ENCODE results near the gene ASB10.

ASB10 gene

DNA sequence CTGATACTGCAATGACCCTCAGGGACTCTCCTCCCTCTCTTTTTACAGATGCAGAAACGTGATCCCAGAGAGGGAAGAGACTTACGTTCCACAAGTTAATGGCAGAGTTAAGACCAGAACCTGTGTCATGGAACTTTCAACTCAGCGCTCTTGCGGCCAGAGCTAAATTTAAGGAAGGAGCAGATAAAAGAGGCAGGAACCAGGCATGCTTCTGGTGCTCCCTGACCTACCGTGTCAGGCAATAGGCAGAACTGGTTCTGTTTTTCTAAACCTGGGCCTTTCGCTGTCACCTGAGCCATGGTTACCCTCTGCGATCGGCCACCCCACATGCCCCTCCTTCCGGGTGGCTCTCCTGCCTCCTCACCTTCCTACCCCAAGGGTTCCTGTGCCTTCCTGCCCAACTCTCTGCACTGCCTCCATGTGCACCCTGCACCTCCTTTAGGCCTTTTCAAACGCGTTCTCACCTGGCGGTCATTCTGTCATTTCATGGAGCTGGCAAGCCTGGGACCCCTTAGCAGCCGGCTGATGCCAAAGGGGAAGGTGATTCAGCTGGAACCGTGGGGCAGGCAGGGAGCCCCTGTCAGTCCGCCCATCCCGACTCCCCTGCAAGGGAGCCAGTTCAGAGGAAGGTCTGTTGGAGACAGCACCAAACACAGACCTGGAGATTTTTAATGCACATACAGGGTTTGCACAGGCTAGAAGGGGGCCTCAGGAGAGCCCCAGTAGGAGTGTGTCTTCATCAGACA lies 11.8 kb downstream of the ASB10 start:
- Histone ChIP-seq H3K4me1 (ENCODE audit: insufficient read depth, low read length) (no peaks in the 10 kb centered on the region), H3K27me3 (ENCODE audit: insufficient read depth, low read length) (peaks cover 19% of the 10 kb centered on the region), H3K4me3 (ENCODE audit: low read length) (no peak overlapping the region), H3K9me3 (ENCODE audit: low read length) (peaks cover 2% of the 10 kb centered on the region), H2AFZ (ENCODE audit: low read depth, low read length) (no peak overlapping the region), H3K36me3 (ENCODE audit: insufficient read depth, low read length) (no peaks in the 10 kb centered on the region)

DNA sequence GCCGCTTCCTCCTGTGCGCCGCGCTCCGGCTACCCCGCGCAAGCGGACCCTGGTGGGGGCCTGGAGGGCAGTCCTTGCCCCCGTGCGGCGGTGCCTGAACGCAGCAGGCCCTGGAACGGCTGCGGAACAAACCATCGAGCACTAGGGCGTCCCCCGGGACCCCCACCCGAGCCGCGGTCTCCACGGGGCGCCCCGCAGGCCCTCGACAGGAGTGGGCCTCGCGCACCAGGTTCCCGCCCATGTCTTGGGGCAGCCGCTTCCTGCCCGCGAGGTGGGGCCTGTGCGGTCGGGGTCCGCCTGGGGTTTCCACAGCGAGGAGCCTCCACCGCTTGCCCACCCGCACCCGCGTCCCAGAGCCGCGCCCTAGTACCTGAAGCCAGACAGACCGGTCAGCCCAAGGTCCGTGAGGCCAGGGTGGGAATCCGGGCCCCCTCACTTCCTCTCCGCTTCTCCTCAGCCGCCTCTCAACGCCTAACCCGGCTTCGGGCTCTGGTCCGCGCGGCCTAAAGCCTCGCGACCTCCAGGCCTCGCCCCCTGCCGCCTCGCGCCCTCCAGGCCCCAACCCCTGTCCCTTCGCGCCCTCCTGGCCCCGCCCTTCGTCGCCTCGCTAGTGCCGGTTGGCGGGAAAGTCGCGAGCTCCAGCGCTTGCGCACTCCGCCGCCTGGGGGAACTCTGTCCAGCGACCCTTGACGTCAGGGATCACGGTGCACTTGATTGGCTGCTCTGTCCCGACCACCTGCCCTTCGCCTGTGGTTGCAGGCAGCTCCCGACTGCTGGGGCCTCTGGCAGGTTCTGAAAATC lies 12.6 kb downstream of the ASB10 start:
- Histone ChIP-seq H3K27me3 (ENCODE audit: insufficient read depth, low read length) (peaks cover 25% of the 10 kb centered on the region), H3K9me3 (ENCODE audit: low read length) (peaks cover 2% of the 10 kb centered on the region), H3K4me1 (ENCODE audit: insufficient read depth, low read length) (no peaks in the 10 kb centered on the region)

DNA sequence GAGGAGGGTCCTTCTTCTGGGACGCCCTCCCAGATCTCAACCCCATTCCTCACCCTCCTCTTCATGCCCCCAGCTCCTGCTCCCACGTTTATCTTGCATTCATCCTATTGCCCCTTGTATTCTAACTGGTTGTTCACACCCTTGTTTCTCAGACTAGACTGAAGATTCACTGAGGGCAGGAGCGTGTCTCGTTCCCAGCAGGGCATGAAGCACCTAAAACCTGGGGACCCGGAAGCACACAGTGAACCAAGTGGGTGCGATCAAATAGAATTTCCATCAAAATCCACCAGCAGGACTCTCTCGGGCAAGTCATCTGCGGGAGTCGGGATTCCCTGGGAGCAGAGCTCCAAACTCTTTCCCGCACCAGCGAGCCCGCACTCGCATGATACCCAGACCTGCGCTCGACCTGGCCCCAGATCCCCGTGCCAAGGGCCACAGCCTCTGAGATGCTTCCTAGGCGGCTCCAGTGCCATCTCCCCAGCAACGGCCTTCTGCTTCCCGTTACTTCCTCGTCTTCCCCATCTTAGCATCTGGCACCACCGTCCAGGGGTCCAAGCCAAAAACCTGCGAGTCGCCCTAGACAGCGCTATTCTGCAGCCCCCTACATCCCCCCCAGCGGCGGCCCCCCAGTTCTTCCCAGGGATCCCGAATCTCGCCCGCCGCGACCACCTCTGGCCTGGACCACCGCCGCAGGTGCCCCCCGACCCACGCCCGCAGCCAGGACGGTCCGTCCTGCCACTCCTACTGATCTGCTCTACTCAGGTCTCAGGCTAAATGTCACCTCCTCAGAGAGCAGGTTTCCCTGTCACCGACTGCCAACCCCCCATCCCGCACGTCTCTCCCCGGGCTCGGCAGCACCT lies 13.4 kb downstream of the ASB10 start:
- Histone ChIP-seq H3K36me3 (ENCODE audit: insufficient read depth, low read length) (no peaks in the 10 kb centered on the region), H3K27me3 (ENCODE audit: insufficient read depth, low read length) (peaks cover 26% of the 10 kb centered on the region), H2AFZ (ENCODE audit: low read depth, low read length) (no peak overlapping the region), H3K9me3 (ENCODE audit: low read length) (peaks cover 2% of the 10 kb centered on the region), H3K4me3 (ENCODE audit: low read length) (no peak overlapping the region), H3K4me1 (ENCODE audit: insufficient read depth, low read length) (peaks cover under 1% of the 10 kb centered on the region)

More for the DNA sequence above, 12.6 kb downstream of the ASB10 start:
- no peak overlapping the region for H2AFZ ChIP-seq (ENCODE audit: low read depth, low read length)
- no peaks in the 10 kb centered on the region for H3K36me3 ChIP-seq (ENCODE audit: insufficient read depth, low read length)
- no peak overlapping the region for H3K4me3 ChIP-seq (ENCODE audit: low read length)

DNA sequence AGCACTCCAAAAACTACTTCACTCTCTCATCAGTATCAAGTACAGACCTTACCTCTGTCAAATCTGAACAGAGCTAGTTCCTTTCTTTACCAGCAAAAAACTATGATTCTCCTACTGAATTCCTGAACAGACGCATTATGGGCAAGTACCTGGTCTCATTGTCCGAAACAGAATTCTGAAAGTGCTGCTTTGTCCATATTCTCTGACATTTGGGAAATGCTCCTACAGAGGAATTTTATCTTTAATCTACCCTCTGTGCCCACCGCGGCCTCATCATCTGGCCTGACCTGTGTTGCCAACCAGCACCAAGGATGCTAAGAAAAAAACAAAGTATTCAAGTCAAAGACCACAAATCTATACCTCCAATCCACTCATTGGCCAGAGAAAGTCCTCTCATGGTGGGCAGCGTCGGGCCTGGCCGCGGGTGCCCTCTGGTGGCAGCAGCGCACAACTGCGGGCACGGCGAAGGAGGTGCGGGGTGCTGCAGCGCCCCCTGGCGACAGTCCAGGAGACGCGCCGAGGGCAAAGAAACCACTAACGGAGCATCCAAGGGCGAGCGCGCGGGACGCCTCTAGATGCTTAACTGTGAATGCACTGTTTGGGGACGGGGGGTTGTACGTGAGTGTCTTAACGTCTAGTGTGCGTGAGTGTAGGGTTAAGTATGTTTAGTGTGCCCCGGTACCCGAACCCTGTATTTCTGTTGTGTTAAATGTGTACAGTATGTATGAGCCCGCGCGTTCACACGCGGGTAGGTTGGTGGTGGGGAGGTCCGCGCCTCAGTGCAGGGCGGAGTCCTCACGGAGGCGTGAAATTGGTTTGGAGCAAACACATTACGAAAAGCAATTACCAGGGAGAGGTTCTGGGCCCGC lies 14.5 kb downstream of the ASB10 start:
- Histone ChIP-seq H3K4me3 (ENCODE audit: low read length) (no peak overlapping the region), H3K4me1 (ENCODE audit: insufficient read depth, low read length) (peaks cover 4% of the 10 kb centered on the region), H3K36me3 (ENCODE audit: insufficient read depth, low read length) (no peaks in the 10 kb centered on the region), H3K27me3 (ENCODE audit: insufficient read depth, low read length) (peaks cover 30% of the 10 kb centered on the region), H2AFZ (ENCODE audit: low read depth, low read length) (no peak overlapping the region), H3K9me3 (ENCODE audit: low read length) (peaks cover 2% of the 10 kb centered on the region)

DNA sequence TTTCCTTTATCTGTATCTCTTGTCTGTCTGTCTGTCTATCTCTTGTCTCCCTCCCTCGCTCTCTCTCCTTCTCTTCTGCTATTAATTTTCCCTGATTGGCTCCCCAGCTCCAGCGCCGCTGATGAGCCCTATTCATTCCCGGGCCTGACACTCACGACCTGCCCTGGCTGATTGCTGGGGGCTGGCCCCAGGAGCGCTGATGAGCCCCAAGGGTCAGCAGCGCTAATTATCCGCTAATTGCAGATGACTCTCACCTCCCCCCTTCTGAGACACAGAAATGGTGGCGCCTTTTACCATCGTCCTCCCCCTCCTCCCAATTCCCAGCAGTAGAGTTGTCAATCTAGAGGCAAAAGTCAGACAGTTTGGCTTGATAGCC lies 18.3 kb downstream of the ASB10 start:
- no peaks in the 10 kb centered on the region for H3K9me3 ChIP-seq (ENCODE audit: low read length)
- H3K4me3 ChIP-seq (ENCODE audit: low read length), result no peak overlapping the region
- no peaks in the 10 kb centered on the region for H3K36me3 ChIP-seq (ENCODE audit: insufficient read depth, low read length)
- peaks cover 60% of the 10 kb centered on the region for H3K27me3 ChIP-seq (ENCODE audit: insufficient read depth, low read length)
- H2AFZ ChIP-seq (ENCODE audit: low read depth, low read length), result no peak overlapping the region
- H3K4me1 ChIP-seq (ENCODE audit: insufficient read depth, low read length), result peaks cover 8% of the 10 kb centered on the region

DNA sequence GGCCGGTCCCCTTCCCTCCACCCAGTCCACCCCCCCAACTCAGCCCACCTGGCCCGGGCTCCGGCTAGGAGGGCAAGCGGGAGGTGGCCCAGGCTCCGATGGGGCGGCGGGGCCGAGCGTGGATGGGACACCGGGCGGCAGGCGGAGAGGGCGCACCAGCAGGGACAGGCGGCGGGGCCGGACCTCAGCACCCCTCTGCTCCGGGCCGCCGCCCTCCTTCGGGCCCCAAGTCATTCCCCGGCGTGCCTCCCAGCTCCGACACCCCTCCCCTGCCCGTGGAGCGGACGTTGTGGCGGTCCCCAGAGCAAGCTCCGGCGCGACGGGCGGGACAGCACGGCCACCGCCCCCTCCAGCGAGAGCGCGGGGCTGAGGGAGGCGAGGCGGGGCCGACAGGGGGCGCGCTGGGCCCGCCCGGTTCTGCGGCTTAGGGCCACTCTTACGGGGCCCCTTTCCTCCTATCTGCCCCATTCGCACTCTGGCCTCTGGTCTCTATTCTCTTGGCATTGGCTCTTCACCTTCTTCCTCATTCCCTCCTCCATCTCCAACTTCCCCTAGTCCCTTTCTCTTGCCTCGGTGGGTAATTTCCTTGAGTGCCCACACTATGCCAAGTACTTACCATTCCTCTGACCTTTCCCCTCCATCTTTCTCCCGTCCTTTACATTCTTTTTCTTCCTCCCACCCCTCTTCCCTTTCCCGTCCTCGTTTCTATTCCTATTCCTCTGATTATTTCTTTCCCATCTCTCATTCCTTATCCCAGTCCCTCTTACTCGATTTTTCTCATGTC lies 18.9 kb downstream of the ASB10 start:
- H3K36me3 ChIP-seq (ENCODE audit: insufficient read depth, low read length), result no peaks in the 10 kb centered on the region
- peaks cover 64% of the 10 kb centered on the region for H3K27me3 ChIP-seq (ENCODE audit: insufficient read depth, low read length)
- peaks cover 8% of the 10 kb centered on the region for H3K4me1 ChIP-seq (ENCODE audit: insufficient read depth, low read length)
- H3K4me3 ChIP-seq (ENCODE audit: low read length), result no peak overlapping the region
- no peaks in the 10 kb centered on the region for H3K9me3 ChIP-seq (ENCODE audit: low read length)
- H2AFZ ChIP-seq (ENCODE audit: low read depth, low read length), result peak overlapping the region; percentile 4

DNA sequence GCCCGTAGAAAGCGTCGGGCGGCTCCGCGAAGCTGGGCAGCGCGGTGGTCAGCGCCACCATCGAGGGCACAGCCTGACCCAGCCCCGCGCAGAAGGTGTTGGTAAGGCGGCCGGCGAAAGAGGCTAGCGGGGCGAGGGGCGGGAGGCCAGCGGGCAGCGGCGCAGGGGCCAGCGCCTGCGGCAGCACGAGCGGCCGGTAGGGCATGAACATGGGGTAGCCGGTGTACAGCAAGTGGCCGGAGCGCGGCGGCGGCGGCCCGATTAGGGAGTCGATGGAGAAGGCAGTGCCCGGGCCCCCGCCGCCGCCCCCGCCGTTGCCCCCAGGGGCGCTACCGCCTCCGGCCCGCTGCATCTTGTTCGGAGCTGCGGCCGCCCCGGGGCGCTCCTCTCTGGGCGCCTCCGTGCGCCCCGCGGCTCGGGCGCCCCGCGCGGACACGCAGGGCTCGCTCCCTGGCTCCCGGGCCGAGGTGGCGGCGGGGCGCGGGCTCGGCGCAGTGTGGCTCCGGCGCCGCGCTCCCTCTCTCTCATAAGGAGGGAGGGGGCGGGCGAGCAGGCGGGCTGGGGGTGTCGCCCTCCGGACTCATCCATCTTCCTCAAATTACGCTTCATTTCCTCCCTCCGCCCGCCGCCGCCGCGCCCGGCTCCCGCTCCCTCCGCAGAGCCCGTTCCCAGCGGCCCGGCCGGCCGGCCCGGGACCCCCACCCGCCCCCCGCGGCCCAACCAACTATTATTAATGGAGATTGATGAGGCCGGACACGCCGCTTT lies 19.7 kb downstream of the ASB10 start, which contains the start of gene GBX1:
GBX1 (minus strand) TSS at position 498 of the 765 bp plus-strand sequence; CDS start at position 352, 146 bp downstream.
- H3K4me3 ChIP-seq (ENCODE audit: low read length), result peak within 1 kb of the TSS; percentile 28
- H3K9me3 ChIP-seq (ENCODE audit: low read length), result no peaks in the 10 kb centered on the region
- H2AFZ ChIP-seq (ENCODE audit: low read depth, low read length), result peak within 1 kb of the TSS; percentile 4
- H3K36me3 ChIP-seq (ENCODE audit: insufficient read depth, low read length), result no peaks in the 10 kb centered on the region
- H3K4me1 ChIP-seq (ENCODE audit: insufficient read depth, low read length), result peaks cover 8% of the 10 kb centered on the region
- peaks cover 69% of the 10 kb centered on the region for H3K27me3 ChIP-seq (ENCODE audit: insufficient read depth, low read length)

DNA sequence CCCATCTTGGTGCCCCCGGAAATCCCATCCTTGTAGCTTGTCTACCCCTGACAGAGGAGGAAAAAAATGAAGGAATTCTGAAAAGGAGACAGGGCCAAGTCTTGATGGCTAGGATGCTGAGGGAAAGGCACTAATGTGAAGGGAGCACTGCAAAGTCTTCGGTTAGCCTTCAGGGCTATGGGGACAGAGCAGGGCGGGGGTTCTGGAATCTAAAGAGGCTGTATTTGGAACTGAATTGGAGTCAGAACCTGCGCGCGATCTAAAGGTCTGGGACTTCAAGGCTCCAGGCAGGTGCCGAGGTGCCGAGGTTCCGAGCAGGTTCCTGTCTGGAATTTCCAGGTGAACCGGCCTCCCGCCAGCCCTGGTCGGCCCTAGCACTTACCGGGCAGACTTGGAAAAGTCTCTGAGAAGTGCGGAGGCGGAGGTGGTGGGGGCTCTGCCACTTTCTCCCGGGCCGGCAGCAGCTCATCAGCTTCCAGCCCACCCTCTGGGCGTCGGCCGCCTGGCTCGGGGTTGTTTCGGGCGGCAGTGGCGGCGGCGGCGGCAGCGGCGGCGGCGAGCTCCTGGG lies 20.3 kb downstream of the ASB10 start:
- Histone ChIP-seq H3K27me3 (ENCODE audit: insufficient read depth, low read length) (peaks cover 76% of the 10 kb centered on the region), H3K4me3 (ENCODE audit: low read length) (no peak overlapping the region), H2AFZ (ENCODE audit: low read depth, low read length) (no peak overlapping the region), H3K36me3 (ENCODE audit: insufficient read depth, low read length) (no peaks in the 10 kb centered on the region), H3K9me3 (ENCODE audit: low read length) (no peaks in the 10 kb centered on the region), H3K4me1 (ENCODE audit: insufficient read depth, low read length) (peaks cover 8% of the 10 kb centered on the region)

DNA sequence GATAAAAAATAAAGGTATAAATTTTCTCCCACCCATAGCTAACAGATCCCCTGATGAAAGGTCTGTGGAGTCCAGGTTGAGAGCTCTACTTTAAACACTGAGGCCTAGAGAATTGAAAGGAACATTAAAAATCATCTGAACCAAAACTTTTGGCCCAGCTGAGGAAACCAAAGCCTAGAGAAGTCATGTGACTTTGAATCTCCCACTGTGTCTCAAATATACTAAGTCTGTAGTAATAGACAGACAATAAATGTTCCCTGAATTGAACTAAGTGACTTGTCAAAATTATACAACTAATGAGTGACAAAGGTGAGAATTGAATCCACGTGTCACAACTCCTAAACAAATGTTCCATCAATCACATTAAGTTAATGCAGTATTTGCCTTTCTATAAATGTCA lies 25.3 kb downstream of the ASB10 start:
- H3K4me1 ChIP-seq (ENCODE audit: insufficient read depth, low read length), result peaks cover 4% of the 10 kb centered on the region

DNA sequence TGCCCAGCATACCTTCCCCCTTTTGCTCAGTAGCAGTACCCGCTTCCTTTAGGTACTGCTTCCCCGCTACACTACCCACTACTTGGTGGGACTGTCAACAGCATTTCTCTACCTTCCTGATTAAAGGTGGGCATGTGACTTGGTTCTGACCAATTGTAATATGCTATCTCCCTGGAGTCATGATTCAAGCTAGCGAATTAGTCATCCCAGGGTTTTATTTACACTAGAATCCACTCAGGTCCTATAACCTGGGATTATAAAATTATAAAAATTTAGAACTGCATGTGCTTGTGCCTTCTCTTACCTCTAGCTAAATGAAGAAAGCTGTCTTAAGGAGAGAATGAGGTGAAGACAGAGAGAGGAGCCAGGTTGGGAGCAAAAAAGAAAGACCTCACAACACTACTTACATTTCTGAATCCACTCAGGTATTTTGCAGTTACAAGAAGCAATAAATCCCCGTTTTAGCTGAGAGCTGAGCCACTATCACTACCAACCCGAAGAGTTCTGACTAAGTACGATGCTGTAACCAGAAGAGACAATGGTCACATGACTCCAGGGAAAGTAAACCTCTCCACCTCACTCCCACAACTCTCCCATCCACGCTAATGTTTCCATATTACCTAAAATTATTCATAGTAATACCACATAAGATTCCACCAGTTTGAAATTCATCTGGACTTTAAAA lies 29.3 kb downstream of the ASB10 start:
- Histone ChIP-seq H3K4me1 (ENCODE audit: insufficient read depth, low read length) (peaks cover under 1% of the 10 kb centered on the region), H2AFZ (ENCODE audit: low read depth, low read length) (no peak overlapping the region), H3K4me3 (ENCODE audit: low read length) (no peak overlapping the region), H3K27me3 (ENCODE audit: insufficient read depth, low read length) (peaks cover 50% of the 10 kb centered on the region), H3K36me3 (ENCODE audit: insufficient read depth, low read length) (no peaks in the 10 kb centered on the region), H3K9me3 (ENCODE audit: low read length) (no peaks in the 10 kb centered on the region)

More for the DNA sequence above, 25.3 kb downstream of the ASB10 start:
- Histone ChIP-seq H2AFZ (ENCODE audit: low read depth, low read length) (no peak overlapping the region), H3K9me3 (ENCODE audit: low read length) (no peaks in the 10 kb centered on the region), H3K27me3 (ENCODE audit: insufficient read depth, low read length) (peaks cover 78% of the 10 kb centered on the region), H3K36me3 (ENCODE audit: insufficient read depth, low read length) (no peaks in the 10 kb centered on the region), H3K4me3 (ENCODE audit: low read length) (no peak overlapping the region)

All from neuron (in vitro differentiated cells).